ENCODE results near the gene GBX2.

The GBX2 gene

GRCh38 chr2:236156095-236156859, 11.9 kb downstream of the GBX2 start:
- Histone ChIP-seq H3K4me3 (replicated peaks; ENCODE audit: insufficient read depth, low read length) (no peak overlapping the region), H3K27me3 (ENCODE audit: insufficient read depth, poor library complexity, severe bottlenecking) (no peaks in the 10 kb centered on the region), H3K27ac (replicated peaks) (no peak overlapping the region)
- no peak for TF ChIP-seq GABPA (IDR thresholded peaks at IDR 0.05; ENCODE audit: low read depth)
- TF ChIP-seq REST (IDR thresholded peaks at IDR 0.05; ENCODE audit: insufficient replicate concordance, low read depth): no peak
- TF ChIP-seq SPI1 (IDR thresholded peaks at IDR 0.05; ENCODE audit: borderline replicate concordance, low read depth): no peak
- DNase-seq (ENCODE audit: low read depth in 1 of 2, low spot score in 1 of 2): no peak

GRCh38 chr2:236155406-236155805, 12.8 kb downstream of the GBX2 start:
- TF ChIP-seq CTCF (IDR thresholded peaks at IDR 0.05; ENCODE audit: insufficient read depth, low read length) (no peak), GABPA (IDR thresholded peaks at IDR 0.05; ENCODE audit: low read depth) (no peak), SPI1 (IDR thresholded peaks at IDR 0.05; ENCODE audit: borderline replicate concordance, low read depth) (no peak), POLR2AphosphoS5 (IDR thresholded peaks at IDR 0.05; ENCODE audit: low read depth) (no peak), REST (IDR thresholded peaks at IDR 0.05; ENCODE audit: insufficient replicate concordance, low read depth) (no peak)
- H3K4me3 ChIP-seq (replicated peaks; ENCODE audit: insufficient read depth, low read length): no peak overlapping the region
- DNase-seq (ENCODE audit: low read depth in 1 of 2, low spot score in 1 of 2): no peak
- H3K27me3 ChIP-seq (ENCODE audit: insufficient read depth, poor library complexity, severe bottlenecking): no peaks in the 10 kb centered on the region
- no peak overlapping the region for H3K27ac ChIP-seq (replicated peaks)

- no peak overlapping the region for H3K4me3 ChIP-seq (replicated peaks; ENCODE audit: insufficient read depth, low read length)
- no peaks in the 10 kb centered on the region for H3K27me3 ChIP-seq (ENCODE audit: insufficient read depth, poor library complexity, severe bottlenecking)
- DNase-seq (ENCODE audit: low read depth in 1 of 2, low spot score in 1 of 2): no peak
- no peak overlapping the region for H3K27ac ChIP-seq (replicated peaks)
- TF ChIP-seq GABPA (IDR thresholded peaks at IDR 0.05; ENCODE audit: low read depth) (no peak), SPI1 (IDR thresholded peaks at IDR 0.05; ENCODE audit: borderline replicate concordance, low read depth) (no peak), CTCF (IDR thresholded peaks at IDR 0.05; ENCODE audit: insufficient read depth, low read length) (no peak), REST (IDR thresholded peaks at IDR 0.05; ENCODE audit: insufficient replicate concordance, low read depth) (no peak), POLR2AphosphoS5 (IDR thresholded peaks at IDR 0.05; ENCODE audit: low read depth) (no peak)
Observed at GRCh38 chr2:236146436-236146835, 21.8 kb downstream of the GBX2 start.
